ENCODE measurements around the gene CUL3. TPM values are rescaled to one million over a fixed set of nuclear protein-coding genes. Genes with fewer than 3 reads are reported as not detected.

The CUL3 gene
- total RNA-seq, 1 donor from 2014 or later = 65.6 TPM

DNA sequence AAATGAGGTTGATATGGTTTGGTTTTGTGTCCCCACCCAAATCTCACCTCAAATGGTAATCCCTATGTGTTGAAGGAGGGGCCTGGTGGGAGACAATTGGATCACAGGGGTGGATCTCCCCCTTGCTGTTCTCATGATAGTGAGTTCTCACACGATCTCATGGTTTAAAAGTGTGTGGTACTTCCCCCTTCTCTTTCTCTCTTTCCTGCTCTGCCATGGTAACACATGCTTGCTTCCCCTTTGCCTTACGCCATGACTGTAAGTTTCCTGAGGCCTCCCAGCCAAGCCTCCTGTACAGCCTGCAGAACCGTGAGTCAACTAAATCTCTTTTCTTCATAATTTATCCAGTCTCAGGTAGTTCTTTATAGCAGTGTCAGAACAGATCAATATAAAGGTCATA lies 158.5 kb downstream of the CUL3 start:
- no peak for DNase-seq (ENCODE audit: low spot score)
- Mint-ChIP-seq H3K27me3 (ENCODE audit: low read depth) (no peaks in the 10 kb centered on the region), H3K27ac (ENCODE audit: unreplicated experiment) (no peak overlapping the region), H3K9me3 (ENCODE audit: low read depth) (peaks cover 8% of the 10 kb centered on the region), H3K4me3 (ENCODE audit: unreplicated experiment) (no peak overlapping the region), H3K36me3 (ENCODE audit: low read depth) (peaks cover 1% of the 10 kb centered on the region), H3K4me1 (ENCODE audit: low read depth) (no peaks in the 10 kb centered on the region)
- TF ChIP-seq, protein P1, sequence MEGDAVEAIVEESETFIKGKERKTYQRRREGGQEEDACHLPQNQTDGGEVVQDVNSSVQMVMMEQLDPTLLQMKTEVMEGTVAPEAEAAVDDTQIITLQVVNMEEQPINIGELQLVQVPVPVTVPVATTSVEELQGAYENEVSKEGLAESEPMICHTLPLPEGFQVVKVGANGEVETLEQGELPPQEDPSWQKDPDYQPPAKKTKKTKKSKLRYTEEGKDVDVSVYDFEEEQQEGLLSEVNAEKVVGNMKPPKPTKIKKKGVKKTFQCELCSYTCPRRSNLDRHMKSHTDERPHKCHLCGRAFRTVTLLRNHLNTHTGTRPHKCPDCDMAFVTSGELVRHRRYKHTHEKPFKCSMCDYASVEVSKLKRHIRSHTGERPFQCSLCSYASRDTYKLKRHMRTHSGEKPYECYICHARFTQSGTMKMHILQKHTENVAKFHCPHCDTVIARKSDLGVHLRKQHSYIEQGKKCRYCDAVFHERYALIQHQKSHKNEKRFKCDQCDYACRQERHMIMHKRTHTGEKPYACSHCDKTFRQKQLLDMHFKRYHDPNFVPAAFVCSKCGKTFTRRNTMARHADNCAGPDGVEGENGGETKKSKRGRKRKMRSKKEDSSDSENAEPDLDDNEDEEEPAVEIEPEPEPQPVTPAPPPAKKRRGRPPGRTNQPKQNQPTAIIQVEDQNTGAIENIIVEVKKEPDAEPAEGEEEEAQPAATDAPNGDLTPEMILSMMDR (IDR thresholded peaks at IDR 0.05) = no peak

DNA sequence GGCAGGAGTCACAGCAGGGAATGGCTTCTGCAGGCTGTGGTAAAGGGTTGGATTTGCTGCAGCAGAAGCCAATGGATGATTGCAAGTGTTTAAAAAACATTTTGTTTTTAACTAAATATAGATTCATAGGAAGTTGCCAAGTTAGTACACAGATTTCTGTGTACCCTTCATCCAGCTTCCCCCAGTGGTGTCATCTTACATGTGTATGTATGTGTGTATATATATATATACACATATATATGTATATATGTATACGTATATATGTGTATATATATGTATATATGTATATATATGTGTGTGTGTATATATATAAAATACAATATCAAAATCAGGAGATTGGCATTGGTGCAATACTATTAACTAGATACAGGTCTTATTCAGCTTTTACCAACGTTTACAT lies 164.1 kb downstream of the CUL3 start:
- H3K9me3 Mint-ChIP-seq (ENCODE audit: low read depth) = peaks cover 14% of the 10 kb centered on the region
- no peak for DNase-seq (ENCODE audit: low spot score)
- TF ChIP-seq, protein P1 (IDR thresholded peaks at IDR 0.05) = no peak
- no peak overlapping the region for H3K4me3 Mint-ChIP-seq (ENCODE audit: unreplicated experiment)
- H3K36me3 Mint-ChIP-seq (ENCODE audit: low read depth) = no peaks in the 10 kb centered on the region
- H3K27ac Mint-ChIP-seq (ENCODE audit: unreplicated experiment) = no peak overlapping the region
- H3K27me3 Mint-ChIP-seq (ENCODE audit: low read depth) = no peaks in the 10 kb centered on the region
- H3K4me1 Mint-ChIP-seq (ENCODE audit: low read depth) = no peaks in the 10 kb centered on the region

Other genes starting within 250 kb of the CUL3 start
- gene FAM124B, start 183.3 kb downstream of the CUL3 start, total RNA-seq = not detected in 3 replicates
- gene CCDC195, start 131.0 kb upstream of the CUL3 start, total RNA-seq = not detected in 3 replicates

Measured in chondrocyte (in vitro differentiated cells).